ENCODE results near the gene CEP128. TPM values are rescaled to one million over a fixed set of nuclear protein-coding genes. Genes with fewer than 3 reads are reported as not detected.

Gene CEP128
- total and polyA plus RNA-seq, 3 donors from 2014 or later = 8.5 to 30.9 (median 15.3) TPM

GRCh38 chr14:80764496-80764895 is 177.0 kb downstream of the CEP128 start:
- Histone ChIP-seq H3K4me3 (no peak overlapping the region), H3K36me3 (ENCODE audit: low read depth, missing control alignments) (no peaks in the 10 kb centered on the region), H3K4me1 (no peaks in the 10 kb centered on the region), H3K9me3 (no peaks in the 10 kb centered on the region), H3K27ac (no peak overlapping the region), H3K27me3 (no peaks in the 10 kb centered on the region)
- intact Hi-C loops (cut with DNase I; ENCODE audit: low total_unique reads) = no loop called here
- 100% methylated on average over 1 of the region's 1 CpG for WGBS, 2 donors
- no peak for DNase-seq
- no peak for TF ChIP-seq POLR2A (IDR thresholded peaks at IDR 0.05)
- TF ChIP-seq CTCF (IDR thresholded peaks at IDR 0.05) = no peak

- no peak for DNase-seq
- Histone ChIP-seq H3K27ac (no peak overlapping the region), H3K36me3 (ENCODE audit: low read depth, missing control alignments) (no peaks in the 10 kb centered on the region), H3K4me1 (no peaks in the 10 kb centered on the region), H3K27me3 (no peaks in the 10 kb centered on the region), H3K9me3 (no peaks in the 10 kb centered on the region), H3K4me3 (no peak overlapping the region)
- intact Hi-C loops (cut with DNase I; ENCODE audit: low total_unique reads) = no loop called here
- no peak for TF ChIP-seq POLR2A (IDR thresholded peaks at IDR 0.05)
- TF ChIP-seq CTCF (IDR thresholded peaks at IDR 0.05) = no peak
- WGBS, 2 donors = 89 to 91% methylated on average over 3 of the region's 3 CpGs
Observed at GRCh38 chr14:80762641-80763228, 178.8 kb downstream of the CEP128 start.

GRCh38 chr14:80754696-80755095 is 186.8 kb downstream of the CEP128 start:
- no peak for TF ChIP-seq POLR2A (IDR thresholded peaks at IDR 0.05)
- TF ChIP-seq CTCF (IDR thresholded peaks at IDR 0.05) = no peak
- Histone ChIP-seq H3K4me1 (no peaks in the 10 kb centered on the region), H3K4me3 (no peak overlapping the region), H3K9me3 (no peaks in the 10 kb centered on the region), H3K27ac (no peak overlapping the region), H3K36me3 (ENCODE audit: low read depth, missing control alignments) (no peaks in the 10 kb centered on the region), H3K27me3 (no peaks in the 10 kb centered on the region)
- DNase-seq = no peak
- WGBS, 2 donors = 95 to 96% methylated on average over 7 of the region's 7 CpGs
- intact Hi-C loops (cut with DNase I; ENCODE audit: low total_unique reads) = no loop called here

GRCh38 chr14:80751285-80751684 is 190.3 kb downstream of the CEP128 start:
- H3K36me3 ChIP-seq (ENCODE audit: low read depth, missing control alignments) = no peaks in the 10 kb centered on the region
- H3K4me1 ChIP-seq = no peaks in the 10 kb centered on the region
- 100% methylated on average over 1 of the region's 1 CpG for WGBS, 2 donors
- H3K27me3 ChIP-seq = no peaks in the 10 kb centered on the region
- intact Hi-C loops (cut with DNase I; ENCODE audit: low total_unique reads) = no loop called here
- DNase-seq = no peak
- H3K4me3 ChIP-seq = no peak overlapping the region
- no peak for TF ChIP-seq POLR2A (IDR thresholded peaks at IDR 0.05)
- no peak for TF ChIP-seq CTCF (IDR thresholded peaks at IDR 0.05)
- no peak overlapping the region for H3K27ac ChIP-seq
- no peaks in the 10 kb centered on the region for H3K9me3 ChIP-seq

- no peak overlapping the region for H3K4me3 ChIP-seq
- no peaks in the 10 kb centered on the region for H3K36me3 ChIP-seq (ENCODE audit: low read depth, missing control alignments)
- TF ChIP-seq POLR2A (IDR thresholded peaks at IDR 0.05) = no peak
- TF ChIP-seq CTCF (IDR thresholded peaks at IDR 0.05) = no peak
- DNase-seq = no peak
- 92 to 94% methylated on average over 1 of the region's 1 CpG for WGBS, 2 donors
- H3K9me3 ChIP-seq = no peaks in the 10 kb centered on the region
- H3K27ac ChIP-seq = no peak overlapping the region
- intact Hi-C loops (cut with DNase I; ENCODE audit: low total_unique reads) = no loop called here
- no peaks in the 10 kb centered on the region for H3K4me1 ChIP-seq
- H3K27me3 ChIP-seq = no peaks in the 10 kb centered on the region
Observed at GRCh38 chr14:80726211-80726610, 215.3 kb downstream of the CEP128 start.
